Measurements from ENCODE around the gene NAA25. TPM values are rescaled to one million over a fixed set of nuclear protein-coding genes. Genes with fewer than 3 reads are reported as not detected.

Gene NAA25
- polyA plus RNA-seq, 1 donor from 2014 or later: 30.7 TPM

GRCh38 chr12:111991535-111991934, 117.0 kb downstream of the NAA25 start:
- Histone ChIP-seq H3K4me2 (ENCODE audit: low read length) (no peak overlapping the region), H3K79me2 (replicated peaks; ENCODE audit: insufficient read depth, low read length) (no peaks in the 10 kb centered on the region), H2AFZ (ENCODE audit: low read depth, low read length) (no peak overlapping the region), H3K36me3 (ENCODE audit: insufficient read depth, low read length) (no peaks in the 10 kb centered on the region), H3F3A (ENCODE audit: insufficient read depth, low read length, poor library complexity, severe bottlenecking) (no peaks in the 10 kb centered on the region), H3K9me3 (ENCODE audit: low read length) (no peaks in the 10 kb centered on the region), H3K27ac (ENCODE audit: low read length) (no peak overlapping the region), H3K9ac (ENCODE audit: low read length) (no peak overlapping the region), H4K20me1 (ENCODE audit: insufficient read depth) (no peaks in the 10 kb centered on the region), H3K4me3 (ENCODE audit: low read length) (no peak overlapping the region), H3K27me3 (ENCODE audit: insufficient read depth, low read depth, low read length) (no peaks in the 10 kb centered on the region), H3K9me2 (ENCODE audit: insufficient read depth, low read length) (no peaks in the 10 kb centered on the region)
- TF ChIP-seq REST (IDR thresholded peaks at IDR 0.05; ENCODE audit: borderline replicate concordance): no peak
- TF ChIP-seq SMC3 (conservative IDR thresholded peaks at IDR 0.05; ENCODE audit: poor library complexity): no peak

- Histone ChIP-seq H3K4me2 (ENCODE audit: low read length) (no peak overlapping the region), H3K36me3 (ENCODE audit: insufficient read depth, low read length) (no peaks in the 10 kb centered on the region), H3F3A (ENCODE audit: insufficient read depth, low read length, poor library complexity, severe bottlenecking) (no peaks in the 10 kb centered on the region), H3K9me2 (ENCODE audit: insufficient read depth, low read length) (no peaks in the 10 kb centered on the region), H3K79me2 (replicated peaks; ENCODE audit: insufficient read depth, low read length) (no peaks in the 10 kb centered on the region), H3K27me3 (ENCODE audit: insufficient read depth, low read depth, low read length) (no peaks in the 10 kb centered on the region), H3K9me3 (ENCODE audit: low read length) (no peaks in the 10 kb centered on the region), H3K9ac (ENCODE audit: low read length) (no peak overlapping the region), H3K27ac (ENCODE audit: low read length) (no peak overlapping the region), H3K4me3 (ENCODE audit: low read length) (no peak overlapping the region), H4K20me1 (ENCODE audit: insufficient read depth) (no peaks in the 10 kb centered on the region), H2AFZ (ENCODE audit: low read depth, low read length) (no peak overlapping the region)
- TF ChIP-seq RAD21 (conservative IDR thresholded peaks at IDR 0.05): no peak
- no peak for TF ChIP-seq POLR2AphosphoS5 (IDR thresholded peaks at IDR 0.05)
- TF ChIP-seq MXI1 (conservative IDR thresholded peaks at IDR 0.05; ENCODE audit: poor library complexity, severe bottlenecking): no peak
- no peak for TF ChIP-seq TAF1 (IDR thresholded peaks at IDR 0.05; ENCODE audit: low read depth)
- TF ChIP-seq SMC3 (conservative IDR thresholded peaks at IDR 0.05; ENCODE audit: poor library complexity): no peak
- TF ChIP-seq EZH2 (IDR thresholded peaks at IDR 0.05; ENCODE audit: borderline replicate concordance, insufficient read depth, low read length, poor library complexity, severe bottlenecking): no peak
- TF ChIP-seq REST (IDR thresholded peaks at IDR 0.05; ENCODE audit: borderline replicate concordance): no peak
- TF ChIP-seq CTCF (IDR thresholded peaks at IDR 0.05; ENCODE audit: poor library complexity, severe bottlenecking): no peak
Measured at GRCh38 chr12:111984820-111985219, 123.8 kb downstream of the NAA25 start.
